Measurements from ENCODE around the gene UFSP2. TPM values are rescaled to one million over a fixed set of nuclear protein-coding genes. Genes with fewer than 3 reads are reported as not detected.

Gene UFSP2
- total RNA-seq, 4 donors from 2014 or later, result 22.5 to 44.8 (median 26.4) TPM

DNA sequence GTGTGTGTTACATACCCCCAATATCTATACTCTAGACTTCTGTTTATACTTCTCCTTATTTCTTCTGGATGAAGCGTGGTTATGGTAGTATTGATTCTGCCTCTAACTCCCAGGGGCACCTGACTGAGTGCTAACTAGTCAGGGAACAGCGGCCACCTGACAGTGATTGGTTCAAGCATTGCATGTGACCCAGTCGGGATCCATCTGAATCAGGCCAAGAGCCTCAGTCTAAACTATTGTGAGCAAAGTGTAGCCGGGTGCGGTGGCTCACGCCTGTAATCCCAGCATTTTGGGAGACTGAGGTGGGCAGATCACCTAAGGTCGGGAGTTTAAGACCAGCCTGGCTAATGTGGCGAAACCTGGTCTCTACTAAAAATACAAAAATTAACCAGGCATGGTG, 35.8 kb upstream of the UFSP2 start:
- no peak for ATAC-seq (ENCODE audit: low FRiP score)
- TF ChIP-seq CTCF (IDR thresholded peaks at IDR 0.05), result no peak
- DNase-seq (ENCODE audit: low spot score), result no peak

DNA sequence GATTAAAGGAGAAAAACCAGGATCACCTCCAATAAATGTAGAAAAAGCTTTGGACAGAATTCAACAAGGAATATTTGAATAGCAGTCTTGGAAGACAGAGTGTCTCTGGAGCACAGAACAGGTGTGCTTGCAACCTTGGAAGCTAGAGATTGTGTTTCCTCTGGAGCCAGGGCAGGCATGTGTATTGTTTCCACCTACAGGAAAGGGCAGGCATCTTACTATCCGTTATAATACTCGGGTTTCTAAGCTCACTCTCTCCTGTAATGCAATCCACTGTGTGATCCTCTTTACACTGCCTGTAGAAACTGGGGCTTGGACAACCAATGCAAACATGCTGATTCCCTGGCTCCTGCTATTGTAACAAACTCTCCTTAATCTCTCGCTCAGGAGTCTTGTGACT, 31.4 kb upstream of the UFSP2 start:
- no peak for ATAC-seq (ENCODE audit: low FRiP score)
- DNase-seq (ENCODE audit: low spot score), result no peak
- TF ChIP-seq CTCF (IDR thresholded peaks at IDR 0.05), result no peak

- ATAC-seq (ENCODE audit: low FRiP score) (no peak), DNase-seq (ENCODE audit: low spot score) (no peak)
- TF ChIP-seq CTCF (IDR thresholded peaks at IDR 0.05), result no peak
Measured at GRCh38 chr4:185456131-185456530, 30.4 kb upstream of the UFSP2 start.

DNA sequence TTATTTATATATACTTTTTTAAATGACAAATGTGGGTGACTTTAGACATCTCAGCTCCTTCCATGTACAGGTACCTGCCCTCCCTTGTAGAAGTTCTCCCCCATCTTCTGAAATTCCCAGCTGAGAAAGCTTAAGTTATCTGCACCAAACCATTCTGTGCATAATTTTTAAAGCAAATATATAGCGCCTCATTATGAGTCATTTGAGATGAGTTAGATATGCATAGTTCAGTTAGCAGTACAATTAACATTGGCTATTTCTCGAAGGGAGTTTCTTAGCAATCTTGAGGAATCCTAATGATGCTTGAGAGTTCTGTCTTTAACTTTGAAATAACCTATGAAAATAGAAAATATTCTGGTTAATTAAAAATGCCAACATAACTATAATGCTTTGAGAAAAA, 19.4 kb upstream of the UFSP2 start:
- ATAC-seq (ENCODE audit: low FRiP score), result no peak
- TF ChIP-seq CTCF (IDR thresholded peaks at IDR 0.05), result no peak

DNA sequence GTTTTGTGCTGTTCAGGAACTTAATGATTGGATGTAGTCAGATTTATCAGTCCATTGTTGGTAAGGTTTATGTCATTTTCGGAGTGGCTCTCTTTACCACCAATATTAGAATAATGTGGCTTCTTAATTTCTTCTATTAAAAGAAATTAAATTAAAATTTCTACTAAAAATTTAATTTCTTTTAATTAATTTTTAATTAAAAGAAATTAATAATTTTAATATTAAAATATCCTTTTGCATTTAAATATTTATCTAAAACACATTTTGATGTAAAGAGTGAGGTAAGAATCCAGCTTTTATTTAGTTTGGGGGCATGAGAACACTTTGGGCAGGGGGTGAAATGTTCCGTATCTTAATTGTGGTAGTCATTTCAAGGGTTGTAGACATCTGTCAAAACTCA, 15.7 kb upstream of the UFSP2 start:
- ATAC-seq (ENCODE audit: low FRiP score) (no peak), DNase-seq (ENCODE audit: low spot score) (no peak)
- no peak for TF ChIP-seq CTCF (IDR thresholded peaks at IDR 0.05)

More for the DNA sequence above, 19.4 kb upstream of the UFSP2 start:
- DNase-seq (ENCODE audit: low spot score), result no peak

GRCh38 chr4:185437809-185438208, 12.0 kb upstream of the UFSP2 start:
- ATAC-seq (ENCODE audit: low FRiP score) (no peak), DNase-seq (ENCODE audit: low spot score) (no peak)
- TF ChIP-seq CTCF (IDR thresholded peaks at IDR 0.05), result no peak

GRCh38 chr4:185435466-185435865, 9.7 kb upstream of the UFSP2 start:
- no peak for DNase-seq (ENCODE audit: low spot score)
- ATAC-seq (ENCODE audit: low FRiP score), result no peak
- no peak for TF ChIP-seq CTCF (IDR thresholded peaks at IDR 0.05)

All from omental fat pad (tissue), 4 donors.